K562 (cell line): Measurements from ENCODE around the gene GET4. TPM values are rescaled to one million over a fixed set of nuclear protein-coding genes. Genes with fewer than 3 reads are reported as not detected.

Experiments used
- ATAC-seq: fragments of 200-7000 bp; cut with Tn5 transposase; 3 replicates; pipeline ENCODE4 v1.9.1; 2020; ENCODE audit warnings: moderate library complexity
- BruUV-seq: library from RNA; stranded (reverse); fragments of 400-500 nt; replicated peaks from 2 replicates; lab custom pipeline; 2021; lab: Mats Ljungman, UMichigan
- CTCF ChIA-PET: fragments of 300-600 bp; formaldehyde crosslinking; extraction: SDS; loops from one replicate; lab custom pipeline; 2021; ENCODE audit warnings: low intra/inter-chr PET ratio; lab: Yijun Ruan, JAX
- POLR2A ChIA-PET: fragments of 300-600, 350-650 bp; sonication (Branson Sonifier 250); formaldehyde crosslinking; extraction: SDS; loops from one replicate; lab custom pipeline; 2021; ENCODE audit warnings: antibody characterized with exemption, inconsistent platforms; lab: Yijun Ruan, JAX
- DNase-seq, 4 experiments: peaks; one replicate each; pipeline versions ENCODE4 v3.0.0 to v3.0.0-alpha.2; 2011 to 2018; ENCODE audit warnings: low spot score in 3 of 4, mixed read lengths in 3 of 4; ENCODE audit errors: extremely low read depth in 1 of 4
- FAIRE-seq: peaks from 2 replicates; lab custom pipeline; 2011; peaks lifted over from hg19 to GRCh38; lab: Jason Lieb, UNC
- H2AFZ ChIP-seq: 2 replicates; pipeline ENCODE4 v1.6.0; 2011; ENCODE audit warnings: low read depth, low read length, control low read depth, inconsistent platforms
- H3K27ac ChIP-seq: fragments of 200-600 bp; 3 replicates; pipeline ENCODE4 v1.8.0; 2011; ENCODE audit warnings: low read depth, mild to moderate bottlenecking, control low read depth, inconsistent platforms, low read length, moderate library complexity, mixed read lengths; ENCODE audit errors: extremely low read depth
- H3K27me3 ChIP-seq, 2 experiments: fragments of 300-600 bp in 1 of 2; 2 replicates in 1 of 2; 3 replicates in 1 of 2; pipeline versions ENCODE4 v1.6.0 to v1.8.0; 2011; ENCODE audit warnings: inconsistent platforms in 2 of 2, low read length in 2 of 2, mild to moderate bottlenecking in 1 of 2, mixed read lengths in 1 of 2, moderate library complexity in 1 of 2; ENCODE audit not compliant: control insufficient read depth in 2 of 2, insufficient read depth in 2 of 2
- H3K36me3 ChIP-seq: fragments of 300-600 bp; 3 replicates; pipeline ENCODE4 v1.8.0; 2011; ENCODE audit warnings: mild to moderate bottlenecking, low read length, inconsistent platforms; ENCODE audit not compliant: control insufficient read depth, insufficient read depth
- H3K4me1 ChIP-seq, 2 experiments: fragments of 200-600 bp in 1 of 2; replicated peaks in 1 of 2; 2 replicates in 1 of 2; 3 replicates in 1 of 2; pipeline versions ENCODE4 v1.5.1 to v1.8.0; 2011; ENCODE audit warnings: inconsistent platforms in 2 of 2, low read length in 2 of 2, mild to moderate bottlenecking in 1 of 2, mixed read lengths in 1 of 2, moderate library complexity in 1 of 2; ENCODE audit not compliant: control insufficient read depth in 2 of 2, insufficient read depth in 2 of 2
- H3K4me2 ChIP-seq: 2 replicates; pipeline ENCODE4 v1.6.1; 2011; ENCODE audit warnings: low read length, control low read depth, inconsistent platforms, mixed read lengths; ENCODE audit not compliant: insufficient read depth
- H3K4me3 ChIP-seq: fragments of 200-600 bp; sonication (generic), shearing (Covaris generic); 2 replicates; pipeline ENCODE4 v1.5.1; 2016; ENCODE audit warnings: control low read depth, inconsistent platforms
- H3K79me2 ChIP-seq: fragments of 200-600 bp; 3 replicates; pipeline ENCODE4 v1.8.0; 2011; ENCODE audit warnings: low read length, inconsistent platforms; ENCODE audit not compliant: control insufficient read depth, insufficient read depth
- H3K9ac ChIP-seq, 2 experiments: 2 replicates each; pipeline versions ENCODE4 v1.6.0 to v1.6.1; 2011; ENCODE audit warnings: low read depth in 2 of 2, low read length in 2 of 2, control low read depth in 1 of 2, inconsistent platforms in 1 of 2, mild to moderate bottlenecking in 1 of 2, mixed read lengths in 1 of 2; ENCODE audit not compliant: insufficient read depth in 1 of 2
- H3K9me1 ChIP-seq: one replicate; pipeline ENCODE4 v1.6.0; 2011; ENCODE audit warnings: inconsistent platforms, mild to moderate bottlenecking, low read length, moderate library complexity; ENCODE audit not compliant: control insufficient read depth, insufficient read depth
- H3K9me3 ChIP-seq: replicated peaks from 2 replicates; pipeline ENCODE4 v1.5.1; 2011; ENCODE audit warnings: low read depth, low read length, inconsistent platforms; ENCODE audit not compliant: control insufficient read depth, insufficient read depth
- H4K20me1 ChIP-seq: replicated peaks from 2 replicates; pipeline ENCODE4 v1.6.1; 2011; ENCODE audit warnings: low read length, inconsistent platforms, mixed read lengths; ENCODE audit not compliant: control insufficient read depth, insufficient read depth
- FOXO4 ChIP-seq: fragments of 450-650 bp; formaldehyde crosslinking; IDR thresholded peaks from 2 replicates; pipeline ENCODE4 v1.4.0; 2020; ENCODE audit warnings: mild to moderate bottlenecking, moderate library complexity
- RBFOX2 ChIP-seq: fragments of 200-400 bp; formaldehyde crosslinking; IDR thresholded peaks from 2 replicates; pipeline ENCODE4 v1.6.1; 2017; ENCODE audit warnings: low read depth, mild to moderate bottlenecking, low read length, moderate library complexity
- TCFL5 ChIP-seq: fragments of 250-450 bp; sonication (Bioruptor Pico); conservative IDR thresholded peaks from 2 replicates; pipeline ENCODE4 v1.6.1; 2021; ENCODE audit warnings: mild to moderate bottlenecking, moderate library complexity, matching md5 sums
- WGBS: fragments of 100-300 bp; shearing (Covaris generic); methylation state at CpG from one replicate; pipeline ENCODE4 v1.1.6; 2016; ENCODE audit warnings: low coverage, mixed read lengths; ENCODE audit not compliant: insufficient coverage; ENCODE audit errors: missing lambda C conversion rate; 5-methylcytosine and 5-hydroxymethylcytosine counted together
- in situ Hi-C: fragments of 300-500 bp; cut with MboI; formaldehyde crosslinking; loops from 4 replicates; pipeline ENCODE4 v1.15.0; 2018; ENCODE audit warnings: inconsistent platforms, mixed read lengths
- intact Hi-C: fragments of 100-400 bp; cut with micrococcal nuclease; formaldehyde crosslinking; loops from 2 replicates; pipeline ENCODE4 v1.14.2; 2022
- polyA plus RNA-seq, 8 experiments: library from polyadenylated mRNA; depleted of rRNA in 4 of 8; stranded (reverse) in 5 of 8; unstranded in 3 of 8; fragments of >200 nt; fragmentation: Nextera tagmentation in 2 of 8; fragmentation: Illumina TruSeq in 1 of 8; extraction: Ambion mirVana in 2 of 8; extraction: Trizol in 1 of 8; gene quantifications; 2 replicates each; pipeline versions ENCODE4 v1.2.1 to v1.2.3, GENCODE V29; 2011 to 2014; ENCODE audit warnings: inconsistent platforms in 1 of 8, missing spikeins in 1 of 8
- total RNA-seq, 7 experiments: library from RNA; depleted of rRNA in 6 of 7; stranded (reverse); fragments of >200 nt in 6 of 7; fragmentation: Illumina TruSeq in 2 of 7; extraction: Trizol in 2 of 7; gene quantifications; 2 replicates each; pipeline versions ENCODE4 v1.2.1 to v1.2.3, GENCODE V29; 2011 to 2021; ENCODE audit warnings: low replicate concordance in 1 of 7

GET4 gene
- total and polyA plus RNA-seq, 9 of the 15 experiments (the other 6 are each of a cell fraction or from before 2014, with no cell fraction given) = 0.99 to 122 (median 40.4) TPM

- H3K4me3 ChIP-seq = no peak overlapping the region
- intact Hi-C loops (no loop called here), in situ Hi-C loops (no loop called here)
- H2AFZ ChIP-seq = no peak overlapping the region
- peaks cover 0 to 47% of the 10 kb centered on the region in 2 experiments; a peak in 2 of 5 replicates for H3K4me1 ChIP-seq
- peaks cover 73% of the 10 kb centered on the region; the same call in 2 of the 3 replicates for H3K36me3 ChIP-seq
- 87% methylated on average over 17 of the region's 30 CpGs for WGBS
- no peak overlapping the region for H3K27ac ChIP-seq
- H3K27me3 ChIP-seq = no peaks in the 10 kb centered on the region; a peak in 1 of 5 replicates
- no peaks in the 10 kb centered on the region for H3K9me3 ChIP-seq
- no peak for ATAC-seq
- BruUV-seq = no TSS peak
- TF ChIP-seq TCFL5 (CRISPR knock-in tag) (no peak), FOXO4 (no peak), RBFOX2 (peak; percentile 1)
- H3K9ac ChIP-seq = no peak overlapping the region; a peak in 1 of 4 replicates
- no peak for FAIRE-seq
- peaks cover 3% of the 10 kb centered on the region for H3K9me1 ChIP-seq
- peaks cover 33% of the 10 kb centered on the region for H4K20me1 ChIP-seq
- H3K4me2 ChIP-seq = no peak overlapping the region
- ChIA-PET CTCF (no interaction called here), POLR2A (interaction anchor here (1.1 kb wide), 1 partner anchor 14 kb away, joined by 3 read pairs; no protein-coding TSS in a partner anchor)
- peaks cover 84% of the 10 kb centered on the region for H3K79me2 ChIP-seq
- no peak for DNase-seq
These were observed 9.7 kb downstream of the GET4 start for GRCh38 chr7:885893-886625.
